Measurements from ENCODE around the gene CHSY1.

DNA sequence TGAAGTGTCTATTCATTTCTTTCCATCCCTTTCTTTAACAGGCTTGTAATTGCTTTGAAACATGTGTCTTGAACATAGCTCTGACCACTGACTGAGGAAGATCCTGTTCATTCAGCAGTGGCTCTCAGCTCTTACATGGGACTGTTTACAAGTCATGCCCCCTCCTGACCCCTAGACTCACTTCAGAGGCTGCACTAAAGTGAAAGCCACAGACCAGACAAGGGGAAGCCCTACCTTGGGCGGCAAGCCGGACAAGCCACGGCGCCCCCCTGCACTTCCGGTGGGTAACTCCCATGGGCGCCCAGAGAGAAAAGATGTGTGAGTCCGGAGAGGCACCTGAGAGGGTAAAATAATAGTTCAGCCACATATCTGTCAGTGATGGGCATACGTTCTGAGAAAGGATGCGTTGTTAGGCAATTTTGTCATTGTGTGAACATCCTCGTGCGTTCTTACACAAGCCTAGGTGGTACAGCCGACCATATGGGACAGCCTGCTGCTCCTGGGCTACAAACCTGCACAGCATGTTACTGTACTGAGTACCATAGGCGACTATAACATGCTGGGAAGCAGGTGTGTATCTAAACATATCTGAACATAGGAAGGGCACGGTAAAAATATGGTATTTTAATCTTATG lies 116.2 kb downstream of the CHSY1 start:
- TF ChIP-seq, protein P1, sequence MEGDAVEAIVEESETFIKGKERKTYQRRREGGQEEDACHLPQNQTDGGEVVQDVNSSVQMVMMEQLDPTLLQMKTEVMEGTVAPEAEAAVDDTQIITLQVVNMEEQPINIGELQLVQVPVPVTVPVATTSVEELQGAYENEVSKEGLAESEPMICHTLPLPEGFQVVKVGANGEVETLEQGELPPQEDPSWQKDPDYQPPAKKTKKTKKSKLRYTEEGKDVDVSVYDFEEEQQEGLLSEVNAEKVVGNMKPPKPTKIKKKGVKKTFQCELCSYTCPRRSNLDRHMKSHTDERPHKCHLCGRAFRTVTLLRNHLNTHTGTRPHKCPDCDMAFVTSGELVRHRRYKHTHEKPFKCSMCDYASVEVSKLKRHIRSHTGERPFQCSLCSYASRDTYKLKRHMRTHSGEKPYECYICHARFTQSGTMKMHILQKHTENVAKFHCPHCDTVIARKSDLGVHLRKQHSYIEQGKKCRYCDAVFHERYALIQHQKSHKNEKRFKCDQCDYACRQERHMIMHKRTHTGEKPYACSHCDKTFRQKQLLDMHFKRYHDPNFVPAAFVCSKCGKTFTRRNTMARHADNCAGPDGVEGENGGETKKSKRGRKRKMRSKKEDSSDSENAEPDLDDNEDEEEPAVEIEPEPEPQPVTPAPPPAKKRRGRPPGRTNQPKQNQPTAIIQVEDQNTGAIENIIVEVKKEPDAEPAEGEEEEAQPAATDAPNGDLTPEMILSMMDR (conservative IDR thresholded peaks at IDR 0.05), result no peak
- TF ChIP-seq ZFX (IDR thresholded peaks at IDR 0.05), result no peak
